Measurements from ENCODE around the gene OR6N2. TPM values are rescaled to one million over a fixed set of nuclear protein-coding genes. Genes with fewer than 3 reads are reported as not detected.

The OR6N2 gene
- total RNA-seq, 2 donors from 2014 or later, result not detected

DNA sequence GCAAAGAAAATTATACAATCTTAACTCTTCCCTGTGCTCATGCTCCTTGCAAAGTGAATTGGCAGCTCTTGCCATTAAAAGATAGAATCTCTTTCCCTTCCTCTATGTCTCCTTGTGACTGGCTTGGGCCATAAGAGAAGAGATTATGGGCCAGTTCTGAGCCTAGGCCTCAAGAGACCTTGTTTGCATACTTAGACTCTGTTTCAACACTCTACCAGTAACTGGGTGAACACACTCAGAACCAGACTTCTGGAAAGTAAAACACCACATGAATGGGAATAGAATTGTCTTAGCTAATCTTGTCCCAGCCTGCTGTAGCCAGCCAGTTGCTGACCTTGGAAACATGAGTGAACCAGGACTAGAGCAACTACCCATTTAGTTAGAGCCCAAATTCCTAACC lies 45.2 kb downstream of the OR6N2 start:
- TF ChIP-seq POLR2A (IDR thresholded peaks at IDR 0.05) (no peak), POLR2AphosphoS5 (IDR thresholded peaks at IDR 0.05) (no peak)
- TF ChIP-seq, protein P1, sequence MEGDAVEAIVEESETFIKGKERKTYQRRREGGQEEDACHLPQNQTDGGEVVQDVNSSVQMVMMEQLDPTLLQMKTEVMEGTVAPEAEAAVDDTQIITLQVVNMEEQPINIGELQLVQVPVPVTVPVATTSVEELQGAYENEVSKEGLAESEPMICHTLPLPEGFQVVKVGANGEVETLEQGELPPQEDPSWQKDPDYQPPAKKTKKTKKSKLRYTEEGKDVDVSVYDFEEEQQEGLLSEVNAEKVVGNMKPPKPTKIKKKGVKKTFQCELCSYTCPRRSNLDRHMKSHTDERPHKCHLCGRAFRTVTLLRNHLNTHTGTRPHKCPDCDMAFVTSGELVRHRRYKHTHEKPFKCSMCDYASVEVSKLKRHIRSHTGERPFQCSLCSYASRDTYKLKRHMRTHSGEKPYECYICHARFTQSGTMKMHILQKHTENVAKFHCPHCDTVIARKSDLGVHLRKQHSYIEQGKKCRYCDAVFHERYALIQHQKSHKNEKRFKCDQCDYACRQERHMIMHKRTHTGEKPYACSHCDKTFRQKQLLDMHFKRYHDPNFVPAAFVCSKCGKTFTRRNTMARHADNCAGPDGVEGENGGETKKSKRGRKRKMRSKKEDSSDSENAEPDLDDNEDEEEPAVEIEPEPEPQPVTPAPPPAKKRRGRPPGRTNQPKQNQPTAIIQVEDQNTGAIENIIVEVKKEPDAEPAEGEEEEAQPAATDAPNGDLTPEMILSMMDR (IDR thresholded peaks at IDR 0.05), result no peak
- H3K4me1 ChIP-seq (replicated peaks), result no peaks in the 10 kb centered on the region
- H3K4me3 ChIP-seq, result no peak overlapping the region
- DNase-seq (ENCODE audit: low spot score), result no peak
- H3K36me3 ChIP-seq, result no peaks in the 10 kb centered on the region
- intact Hi-C loops (cut with DNase I), result no loop called here
- H3K9me3 ChIP-seq, result no peaks in the 10 kb centered on the region
- no peaks in the 10 kb centered on the region for H3K27me3 ChIP-seq (replicated peaks; ENCODE audit: insufficient read depth)
- H3K27ac ChIP-seq, result no peak overlapping the region

DNA sequence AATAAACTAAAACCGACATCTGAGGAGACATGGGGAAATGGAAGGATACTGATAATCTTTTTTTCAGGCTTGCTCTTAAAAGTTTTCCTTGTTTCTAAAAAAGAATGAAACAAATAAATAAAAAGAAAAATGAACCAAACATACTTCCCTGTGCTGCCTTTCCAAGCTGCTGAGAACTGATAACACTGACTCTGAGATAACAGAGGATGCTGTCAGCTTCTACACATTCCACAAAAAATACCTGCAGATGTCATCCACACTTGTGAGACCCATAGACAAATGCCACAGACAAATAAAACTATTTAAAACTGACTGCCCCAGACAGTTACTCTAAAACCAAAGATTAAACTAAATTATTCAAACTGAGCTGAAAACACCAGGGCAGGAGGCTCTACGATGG lies 48.5 kb downstream of the OR6N2 start:
- Histone ChIP-seq H3K27me3 (replicated peaks; ENCODE audit: insufficient read depth) (no peaks in the 10 kb centered on the region), H3K4me1 (replicated peaks) (no peaks in the 10 kb centered on the region), H3K9me3 (no peaks in the 10 kb centered on the region), H3K36me3 (no peaks in the 10 kb centered on the region), H3K4me3 (no peak overlapping the region), H3K27ac (no peak overlapping the region)
- no peak for TF ChIP-seq POLR2AphosphoS5 (IDR thresholded peaks at IDR 0.05)
- TF ChIP-seq, protein P1 (IDR thresholded peaks at IDR 0.05), result no peak
- TF ChIP-seq POLR2A (IDR thresholded peaks at IDR 0.05), result no peak
- WGBS, result 55% methylated on average over 2 of the region's 2 CpGs
- intact Hi-C loops (cut with DNase I), result no loop called here
- no peak for DNase-seq (ENCODE audit: low spot score)

DNA sequence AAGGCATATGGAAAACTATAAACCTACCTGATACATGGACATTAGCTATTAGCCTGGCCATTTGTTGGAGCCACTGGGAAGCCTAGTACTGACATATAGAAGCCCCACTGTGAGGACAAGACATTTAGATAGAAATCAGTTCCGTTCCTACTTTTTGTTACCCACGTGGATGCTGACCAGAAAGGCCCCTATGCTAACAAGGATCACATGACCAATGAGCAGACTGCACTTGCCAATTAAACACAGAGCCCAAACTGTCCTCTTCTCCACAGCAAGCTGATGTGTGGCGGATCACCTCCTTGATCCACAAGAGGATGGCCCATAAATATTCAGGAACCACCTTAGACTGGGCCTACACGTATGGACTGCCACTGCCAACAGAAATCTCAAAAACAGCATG lies 49.3 kb downstream of the OR6N2 start:
- no peaks in the 10 kb centered on the region for H3K9me3 ChIP-seq
- H3K4me1 ChIP-seq (replicated peaks), result no peaks in the 10 kb centered on the region
- H3K27ac ChIP-seq, result no peak overlapping the region
- no peaks in the 10 kb centered on the region for H3K36me3 ChIP-seq
- TF ChIP-seq POLR2A (IDR thresholded peaks at IDR 0.05) (no peak), POLR2AphosphoS5 (IDR thresholded peaks at IDR 0.05) (no peak)
- TF ChIP-seq, protein P1 (IDR thresholded peaks at IDR 0.05), result no peak
- H3K27me3 ChIP-seq (replicated peaks; ENCODE audit: insufficient read depth), result no peaks in the 10 kb centered on the region
- 82% methylated on average over 4 of the region's 4 CpGs for WGBS
- no peak for DNase-seq (ENCODE audit: low spot score)
- intact Hi-C loops (cut with DNase I), result no loop called here
- H3K4me3 ChIP-seq, result no peak overlapping the region

DNA sequence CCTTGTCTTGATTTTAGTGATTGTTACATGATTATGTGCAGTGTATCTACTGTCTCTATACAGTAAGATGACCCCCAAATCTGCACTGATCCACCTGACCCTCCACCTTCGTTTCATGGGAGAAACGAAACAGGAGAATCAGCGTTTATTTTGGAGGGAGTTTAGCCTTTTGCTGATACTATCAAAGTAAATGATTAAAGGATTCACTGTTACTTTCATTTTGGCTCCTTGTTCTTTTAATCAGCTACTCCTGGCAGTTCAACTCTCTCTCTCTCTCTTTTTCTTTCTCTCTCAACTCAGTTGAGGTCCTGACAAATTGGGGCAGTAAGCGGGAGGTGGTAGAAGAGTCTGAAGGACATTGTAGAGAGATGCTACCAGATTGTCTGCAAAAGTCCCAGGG lies 50.6 kb downstream of the OR6N2 start:
- H3K27ac ChIP-seq, result no peak overlapping the region
- H3K27me3 ChIP-seq (replicated peaks; ENCODE audit: insufficient read depth), result no peaks in the 10 kb centered on the region
- no peaks in the 10 kb centered on the region for H3K4me1 ChIP-seq (replicated peaks)
- no peaks in the 10 kb centered on the region for H3K36me3 ChIP-seq
- intact Hi-C loops (cut with DNase I), result no loop called here
- TF ChIP-seq POLR2AphosphoS5 (IDR thresholded peaks at IDR 0.05) (no peak), POLR2A (IDR thresholded peaks at IDR 0.05) (no peak)
- TF ChIP-seq, protein P1 (IDR thresholded peaks at IDR 0.05), result no peak
- no peaks in the 10 kb centered on the region for H3K9me3 ChIP-seq
- DNase-seq (ENCODE audit: low spot score), result no peak
- no peak overlapping the region for H3K4me3 ChIP-seq
- 31% methylated on average over 4 of the region's 4 CpGs for WGBS

DNA sequence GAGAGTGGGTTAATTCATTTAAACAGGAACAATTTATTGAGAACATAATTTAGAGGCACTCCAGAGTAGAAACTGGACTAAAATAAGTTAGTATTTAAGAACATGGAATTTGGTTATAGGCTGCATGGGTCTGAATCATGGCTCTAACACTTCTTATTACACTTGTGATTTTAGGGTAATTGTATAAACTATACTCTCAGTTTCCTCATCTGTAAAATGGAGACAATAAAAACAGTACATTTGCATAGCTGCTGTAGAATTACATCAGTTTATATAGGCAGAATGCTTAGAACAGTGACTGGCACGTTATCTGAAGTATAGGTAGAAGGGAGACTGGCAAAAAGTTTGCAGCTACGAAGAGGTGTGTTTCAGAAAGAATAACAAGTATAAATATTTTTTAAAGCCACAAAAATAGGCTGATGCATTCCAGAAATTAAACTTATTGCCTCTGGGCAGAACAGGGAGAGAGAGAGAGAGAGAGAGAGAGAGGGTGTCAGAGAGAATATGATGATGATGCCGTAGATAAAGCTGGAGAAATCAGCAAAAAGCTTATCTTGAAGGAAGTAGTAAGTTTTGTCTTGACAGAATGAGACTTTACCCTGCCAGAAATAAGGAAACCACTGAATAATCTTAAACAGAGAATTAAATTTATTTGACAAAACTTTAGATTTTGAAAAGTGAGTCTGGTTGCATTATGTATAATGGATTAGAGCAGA lies 52.3 kb downstream of the OR6N2 start:
- no peak for TF ChIP-seq POLR2AphosphoS5 (IDR thresholded peaks at IDR 0.05)
- no peak for TF ChIP-seq POLR2A (IDR thresholded peaks at IDR 0.05)
- TF ChIP-seq, protein P1 (IDR thresholded peaks at IDR 0.05), result no peak
- 58% methylated on average over 3 of the region's 3 CpGs for WGBS
- intact Hi-C loops (cut with DNase I), result no loop called here

More for the DNA sequence above, 52.3 kb downstream of the OR6N2 start:
- DNase-seq (ENCODE audit: low spot score), result no peak
- Histone ChIP-seq H3K36me3 (no peaks in the 10 kb centered on the region), H3K9me3 (no peaks in the 10 kb centered on the region), H3K4me1 (replicated peaks) (no peaks in the 10 kb centered on the region), H3K27ac (no peak overlapping the region), H3K4me3 (no peak overlapping the region), H3K27me3 (replicated peaks; ENCODE audit: insufficient read depth) (no peaks in the 10 kb centered on the region)

Measured in prostate gland (tissue), 2 donors.